Heart left ventricle (tissue), 13 donors: ENCODE data around the gene MAML3.

ENCODE experiments used
- CTCF ChIP-seq, 12 donors: fragments of 200-600 bp; sonication (generic) in 4 of 12; IDR thresholded peaks; one replicate each; pipeline versions ENCODE4 v1.5.0 to v1.8.0; 2018 to 2022; ENCODE audit warnings: antibody characterized with exemption in 12 of 12, mild to moderate bottlenecking in 5 of 12
- POLR2A ChIP-seq, 2 donors: fragments of 450-650 bp; IDR thresholded peaks; one replicate each; pipeline ENCODE4 v1.6.1; 2017; ENCODE audit warnings: antibody characterized with exemption in 2 of 2, mild to moderate bottlenecking in 2 of 2, moderate library complexity in 2 of 2
- donor health status: ischemic (EF 13 %, LVEDD 7.1; RV severe dilation, severe dysfunction).
- donor health status: DM: no; HTN: yes; CAD: no.
- donor health status: DM: no; HTN: no; CAD: no.
- donor health status: ischemic (EF 25% LVEDD 6.9; RV normal size, moderate dysfunction).
- donor health status: ischemic (EF 25% LVEDD 5.7; RV mildly dilated, moderate dysfunction).
- donor health status: ischemic (EF 35%, LVEDD 5.7; RV mildly dilated, moderate dysfunction).
- donor health status: nonischemic (EF 11% LVEDD 7.7; RV severe dilation, severe dysfunction).
- donor health status: DM: yes; HTN: yes; CAD: no.
- donor health status: PGD.
- donor health status: ischemic (EF 29% LVEDD 5.4; RV normal size, mild dysfunction).
- donor health status: nonischemic (EF 23%, LVEDD 6.1; RV moderate dilation, normal function).

GRCh38 chr4:139845453-139846093 lies 308.4 kb downstream of the MAML3 start:
- TF ChIP-seq CTCF (IDR thresholded peaks at IDR 0.05) (no peak), POLR2A (IDR thresholded peaks at IDR 0.05) (no peak)
